ENCODE results near the gene UNK. TPM values are rescaled to one million over a fixed set of nuclear protein-coding genes. Genes with fewer than 3 reads are reported as not detected.

Gene UNK
- total and polyA plus RNA-seq, 2 of the 13 experiments (the other 11 are each of a cell fraction or from before 2014, with no cell fraction given), result 31.6 to 33.0 TPM

DNA sequence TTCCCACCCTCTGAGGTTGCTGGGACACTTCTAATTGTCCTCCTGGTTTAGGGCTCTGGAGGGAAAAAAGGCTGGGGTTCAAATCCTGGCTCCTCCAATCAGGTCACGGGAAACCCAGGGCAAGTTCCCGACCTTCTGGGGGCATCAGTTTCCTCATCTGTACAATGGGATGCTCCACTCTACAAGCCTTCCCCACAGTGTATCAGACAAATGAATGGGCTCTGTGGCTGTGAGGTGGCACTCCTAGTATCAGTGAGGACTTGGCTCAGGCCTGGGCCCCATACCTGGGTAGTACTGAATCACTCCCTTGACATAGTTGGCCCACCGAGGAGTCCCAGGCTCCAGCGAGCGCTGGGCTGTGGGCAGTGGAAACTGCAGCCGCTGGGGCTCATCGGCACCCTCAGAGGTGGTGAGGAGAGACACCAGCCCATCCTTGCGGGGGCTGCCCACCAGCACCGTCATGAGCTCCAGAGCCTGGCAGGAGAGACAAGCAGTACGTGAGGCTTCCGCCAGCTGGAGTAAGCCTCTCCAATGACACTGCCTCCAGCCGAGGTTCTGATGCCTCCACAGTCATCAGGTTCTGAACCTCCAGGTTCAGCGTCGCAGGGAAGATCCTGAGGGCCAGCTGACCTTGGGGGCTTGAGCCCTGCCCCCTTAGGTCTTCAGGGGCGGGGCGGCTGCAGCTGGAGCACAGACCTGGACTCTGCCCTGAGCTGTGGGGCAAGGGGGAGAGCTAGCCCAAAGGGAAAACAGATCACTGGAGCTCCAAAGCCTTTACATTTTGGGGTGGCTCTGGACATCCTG lies 20.8 kb upstream of the UNK start (continued):
- TF ChIP-seq MED1 (CRISPR knock-in tag; IDR thresholded peaks at IDR 0.05) (peak; percentile 79), CCAR2 (optimal IDR thresholded peaks at IDR 0.05; ENCODE audit: low read depth, low read length) (no peak), ZNF143 (CRISPR knock-in tag; IDR thresholded peaks at IDR 0.05) (no peak), ZNF672 (CRISPR knock-in tag; IDR thresholded peaks at IDR 0.05) (no peak), CBX2 (IDR thresholded peaks at IDR 0.05; ENCODE audit: low read depth, low read length) (no peak), CBX2 (CRISPR knock-in tag; IDR thresholded peaks at IDR 0.05; ENCODE audit: low read depth) (no peak), PHF8 (CRISPR knock-in tag; IDR thresholded peaks at IDR 0.05) (no peak; the same call in 1 of the 2 replicates), CSRNP2 (CRISPR knock-in tag; conservative IDR thresholded peaks at IDR 0.05; ENCODE audit: low read depth) (no peak), ZNF264 (CRISPR knock-in tag; IDR thresholded peaks at IDR 0.05) (peak; percentile 91; the same call in 1 of the 2 replicates), CEBPB (IDR thresholded peaks at IDR 0.05; ENCODE audit: borderline replicate concordance, low read depth, low read length) (no peak), ZEB1 (IDR thresholded peaks at IDR 0.05; ENCODE audit: insufficient replicate concordance, low read depth) (no peak), GATA4 (IDR thresholded peaks at IDR 0.05; ENCODE audit: borderline replicate concordance, low read depth) (0 out of 2 replicates have a peak, but pooled peaks have one; percentile 3), MAX (IDR thresholded peaks at IDR 0.05) (peak; percentile 50; the same call in 1 of the 2 replicates), ZKSCAN5 (CRISPR knock-in tag; IDR thresholded peaks at IDR 0.05) (no peak), ZMYM3 (CRISPR knock-in tag; IDR thresholded peaks at IDR 0.05) (peak; percentile 12; the same call in 1 of the 2 replicates)
- TF ChIP-seq, protein P1, sequence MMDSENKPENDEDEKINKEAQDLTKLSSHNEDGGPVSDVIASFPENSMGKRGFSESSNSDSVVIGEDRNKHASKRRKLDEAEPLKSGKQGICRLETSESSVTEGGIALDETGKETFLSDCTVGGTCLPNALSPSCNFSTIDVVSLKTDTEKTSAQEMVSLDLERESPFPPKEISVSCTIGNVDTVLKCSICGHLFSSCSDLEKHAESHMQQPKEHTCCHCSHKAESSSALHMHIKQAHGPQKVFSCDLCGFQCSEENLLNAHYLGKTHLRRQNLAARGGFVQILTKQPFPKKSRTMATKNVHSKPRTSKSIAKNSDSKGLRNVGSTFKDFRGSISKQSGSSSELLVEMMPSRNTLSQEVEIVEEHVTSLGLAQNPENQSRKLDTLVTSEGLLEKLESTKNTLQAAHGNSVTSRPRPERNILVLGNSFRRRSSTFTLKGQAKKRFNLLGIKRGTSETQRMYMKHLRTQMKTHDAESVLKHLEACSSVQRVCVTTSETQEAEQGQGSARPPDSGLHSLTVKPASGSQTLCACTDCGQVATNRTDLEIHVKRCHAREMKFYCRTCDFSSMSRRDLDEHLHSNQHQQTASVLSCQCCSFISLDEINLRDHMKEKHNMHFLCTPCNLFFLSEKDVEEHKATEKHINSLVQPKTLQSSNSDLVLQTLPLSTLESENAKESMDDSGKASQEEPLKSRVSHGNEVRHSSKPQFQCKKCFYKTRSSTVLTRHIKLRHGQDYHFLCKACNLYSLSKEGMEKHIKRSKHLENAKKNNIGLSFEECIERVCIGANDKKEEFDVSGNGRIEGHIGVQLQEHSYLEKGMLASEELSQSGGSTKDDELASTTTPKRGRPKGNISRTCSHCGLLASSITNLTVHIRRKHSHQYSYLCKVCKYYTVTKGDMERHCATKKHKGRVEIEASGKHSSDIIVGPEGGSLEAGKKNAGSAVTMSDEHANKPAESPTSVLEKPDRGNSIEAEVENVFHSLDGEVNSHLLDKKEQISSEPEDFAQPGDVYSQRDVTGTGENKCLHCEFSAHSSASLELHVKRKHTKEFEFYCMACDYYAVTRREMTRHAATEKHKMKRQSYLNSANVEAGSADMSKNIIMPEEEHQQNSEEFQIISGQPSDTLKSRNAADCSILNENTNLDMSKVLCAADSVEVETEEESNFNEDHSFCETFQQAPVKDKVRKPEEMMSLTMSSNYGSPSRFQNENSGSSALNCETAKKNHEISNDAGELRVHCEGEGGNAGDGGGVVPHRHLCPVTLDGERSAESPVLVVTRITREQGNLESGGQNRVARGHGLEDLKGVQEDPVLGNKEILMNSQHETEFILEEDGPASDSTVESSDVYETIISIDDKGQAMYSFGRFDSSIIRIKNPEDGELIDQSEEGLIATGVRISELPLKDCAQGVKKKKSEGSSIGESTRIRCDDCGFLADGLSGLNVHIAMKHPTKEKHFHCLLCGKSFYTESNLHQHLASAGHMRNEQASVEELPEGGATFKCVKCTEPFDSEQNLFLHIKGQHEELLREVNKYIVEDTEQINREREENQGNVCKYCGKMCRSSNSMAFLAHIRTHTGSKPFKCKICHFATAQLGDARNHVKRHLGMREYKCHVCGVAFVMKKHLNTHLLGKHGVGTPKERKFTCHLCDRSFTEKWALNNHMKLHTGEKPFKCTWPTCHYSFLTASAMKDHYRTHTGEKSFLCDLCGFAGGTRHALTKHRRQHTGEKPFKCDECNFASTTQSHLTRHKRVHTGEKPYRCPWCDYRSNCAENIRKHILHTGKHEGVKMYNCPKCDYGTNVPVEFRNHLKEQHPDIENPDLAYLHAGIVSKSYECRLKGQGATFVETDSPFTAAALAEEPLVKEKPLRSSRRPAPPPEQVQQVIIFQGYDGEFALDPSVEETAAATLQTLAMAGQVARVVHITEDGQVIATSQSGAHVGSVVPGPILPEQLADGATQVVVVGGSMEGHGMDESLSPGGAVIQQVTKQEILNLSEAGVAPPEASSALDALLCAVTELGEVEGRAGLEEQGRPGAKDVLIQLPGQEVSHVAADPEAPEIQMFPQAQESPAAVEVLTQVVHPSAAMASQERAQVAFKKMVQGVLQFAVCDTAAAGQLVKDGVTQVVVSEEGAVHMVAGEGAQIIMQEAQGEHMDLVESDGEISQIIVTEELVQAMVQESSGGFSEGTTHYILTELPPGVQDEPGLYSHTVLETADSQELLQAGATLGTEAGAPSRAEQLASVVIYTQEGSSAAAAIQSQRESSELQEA (CRISPR knock-in tag; IDR thresholded peaks at IDR 0.05; ENCODE audit: not compliant biosample characterization), result no peak
- TF ChIP-seq, protein P2, sequence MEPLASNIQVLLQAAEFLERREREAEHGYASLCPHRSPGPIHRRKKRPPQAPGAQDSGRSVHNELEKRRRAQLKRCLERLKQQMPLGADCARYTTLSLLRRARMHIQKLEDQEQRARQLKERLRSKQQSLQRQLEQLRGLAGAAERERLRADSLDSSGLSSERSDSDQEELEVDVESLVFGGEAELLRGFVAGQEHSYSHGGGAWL (CRISPR knock-in tag; IDR thresholded peaks at IDR 0.05), result 0 out of 2 replicates have a peak, but pooled peaks have one; percentile 27

Measured in HepG2 (cell line).